ENCODE measurements around the gene PDE1A.

PDE1A gene

DNA sequence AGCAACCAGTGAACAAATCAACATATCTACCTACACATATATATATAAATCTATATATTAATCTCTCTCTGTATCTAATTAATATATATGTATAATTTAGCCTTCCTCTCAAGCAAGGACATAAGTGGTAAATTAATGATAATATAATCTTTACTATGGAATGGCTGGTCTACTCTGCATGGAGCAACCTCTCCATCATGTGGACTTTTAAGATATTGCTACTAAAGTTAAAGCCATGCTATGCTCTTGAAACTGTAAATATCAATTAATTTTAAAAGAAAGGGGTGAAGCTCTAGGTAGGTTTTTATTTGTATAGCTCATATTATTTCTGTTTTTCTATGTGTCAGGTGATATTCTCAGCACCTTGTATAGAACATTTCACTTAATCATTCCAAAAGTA lies 294.2 kb downstream of the PDE1A start:
- DNase-seq (ENCODE audit: low read depth in 2 of 2): no peak

DNA sequence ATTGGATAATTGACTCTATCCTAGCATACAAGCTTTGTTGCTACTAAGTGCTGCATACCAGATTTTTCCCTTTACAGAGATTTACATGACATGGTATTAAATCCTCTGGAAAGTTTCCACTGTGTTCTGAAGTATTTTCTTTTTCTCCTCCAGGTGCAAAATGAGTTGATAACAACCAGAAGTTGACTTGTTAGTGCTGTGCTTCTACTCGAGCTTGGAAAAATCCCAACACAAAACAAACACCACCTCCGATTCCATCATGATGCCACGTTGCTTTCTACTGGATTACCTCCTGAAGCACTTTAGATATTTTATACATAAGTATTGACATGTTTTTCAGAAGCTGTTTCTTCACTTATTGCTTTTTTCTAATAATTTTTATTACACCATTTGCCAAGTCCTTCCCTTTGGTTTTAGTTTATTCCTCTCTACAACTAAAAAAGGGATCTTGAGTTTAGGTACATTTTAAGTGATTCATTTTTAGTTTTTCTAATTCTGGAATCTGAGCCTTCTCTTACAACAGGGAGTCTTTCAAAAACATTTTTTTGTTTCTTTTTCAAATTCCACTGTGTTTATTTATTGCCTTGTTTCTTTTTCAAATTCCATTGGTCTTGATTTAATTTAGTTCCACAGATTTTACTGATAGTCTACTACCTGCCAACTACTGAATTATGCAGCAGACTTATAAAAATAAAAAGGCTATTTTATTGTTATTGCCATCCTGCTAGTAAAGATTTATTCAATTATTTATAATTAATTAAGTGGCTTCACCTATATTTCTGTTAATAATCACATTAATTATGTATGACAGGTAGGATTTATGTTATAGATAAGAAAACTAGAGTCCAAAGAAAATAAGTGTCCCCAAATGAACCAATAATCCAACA lies 297.8 kb downstream of the PDE1A start:
- no peak for DNase-seq (ENCODE audit: low read depth in 2 of 2)

DNA sequence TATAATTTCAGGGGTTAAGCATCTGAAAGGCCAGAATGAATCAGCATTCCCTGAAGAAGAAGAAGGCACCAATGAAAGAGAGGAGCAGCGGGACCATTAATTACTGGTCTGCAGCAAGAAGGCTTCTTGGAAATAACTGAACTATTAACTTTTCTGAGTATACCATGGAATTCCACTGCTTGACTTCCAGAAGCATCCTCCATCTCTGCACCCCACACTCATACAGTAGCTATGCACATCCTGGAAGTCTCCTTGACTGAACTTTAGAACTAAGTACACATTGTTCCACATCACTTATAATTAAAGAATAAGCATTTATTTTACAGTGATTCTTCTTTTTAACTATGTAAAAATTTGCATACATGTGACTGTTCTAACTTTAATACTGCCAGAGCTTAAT lies 309.6 kb downstream of the PDE1A start:
- no peak for DNase-seq (ENCODE audit: low read depth in 2 of 2)

DNA sequence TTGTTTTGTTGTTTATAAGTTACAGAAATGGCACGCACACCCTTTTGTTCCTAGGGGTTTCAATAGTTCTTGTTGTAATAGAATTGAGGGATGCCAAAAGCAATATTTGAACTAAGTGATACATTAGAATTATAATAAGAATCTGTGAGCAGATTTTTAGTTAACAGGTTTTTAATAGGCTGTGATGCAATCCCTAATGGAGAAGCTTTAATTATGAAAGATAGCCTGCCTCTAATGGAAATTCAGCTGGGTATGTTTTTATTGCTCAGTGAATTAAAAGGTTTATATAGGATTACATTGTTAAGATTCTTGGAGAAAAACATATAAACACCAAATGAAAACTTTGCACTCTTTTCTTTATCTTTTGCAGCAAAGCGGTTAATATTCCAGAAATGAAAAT lies 310.1 kb downstream of the PDE1A start:
- no peak for DNase-seq (ENCODE audit: low read depth in 2 of 2)

DNA sequence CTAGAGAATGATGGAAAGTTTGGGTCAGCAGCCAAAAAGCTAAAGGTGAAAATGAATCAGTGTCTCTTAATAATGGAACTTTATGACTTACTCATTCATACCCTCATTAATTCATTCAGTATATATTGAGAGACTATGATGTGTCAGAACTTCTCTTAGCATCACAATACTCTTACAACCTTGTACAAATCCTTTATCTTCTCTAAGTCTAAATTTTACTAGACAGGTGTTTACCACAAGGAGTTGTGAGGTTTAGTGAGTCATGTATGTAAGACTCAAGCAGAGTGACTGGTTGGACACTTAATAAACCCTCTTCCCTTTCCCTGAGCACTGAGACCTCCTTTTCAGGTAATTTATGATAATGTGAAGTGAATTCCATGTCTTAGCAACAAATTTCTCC lies 311.6 kb downstream of the PDE1A start:
- no peak for DNase-seq (ENCODE audit: low read depth in 2 of 2)

DNA sequence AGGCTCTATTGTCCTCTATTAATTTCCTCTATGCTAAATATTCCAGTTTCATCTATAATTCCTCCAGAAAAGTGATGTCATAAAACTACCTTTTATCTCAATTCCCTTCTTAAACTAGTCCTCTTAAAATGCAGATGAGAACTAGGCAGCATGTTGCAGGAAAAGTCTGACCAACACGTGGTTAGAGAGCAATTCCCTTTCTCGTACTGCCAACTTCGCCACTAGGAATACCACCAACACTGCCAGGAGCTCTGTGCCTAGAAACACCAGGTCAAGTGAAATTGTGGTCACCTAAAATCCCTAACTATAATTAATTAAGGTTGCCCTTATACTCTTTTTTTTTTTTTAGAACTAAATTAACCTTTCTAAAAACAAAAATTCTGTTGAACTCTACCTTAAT lies 313.5 kb downstream of the PDE1A start:
- no peak for DNase-seq (ENCODE audit: low read depth in 2 of 2)

DNA sequence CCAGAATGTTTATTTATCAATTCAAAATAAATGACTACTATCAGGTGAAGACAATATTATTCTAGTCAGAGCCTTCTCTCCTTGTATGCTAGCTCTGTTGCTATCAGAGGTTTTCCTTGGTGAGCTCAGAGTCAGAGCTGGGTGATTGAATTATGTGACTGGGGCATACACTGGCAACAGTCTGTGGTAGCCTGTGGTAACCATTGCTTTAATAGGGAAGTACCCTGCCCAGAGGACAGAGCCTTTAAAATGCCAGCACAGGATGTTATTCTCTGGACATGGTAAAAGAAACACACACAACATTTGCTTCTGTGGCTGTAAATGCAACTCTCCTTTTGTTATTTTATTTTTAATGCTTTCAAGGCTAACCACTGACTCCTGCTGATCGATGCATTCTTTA lies 316.5 kb downstream of the PDE1A start:
- DNase-seq (ENCODE audit: low read depth in 2 of 2): no peak

DNA sequence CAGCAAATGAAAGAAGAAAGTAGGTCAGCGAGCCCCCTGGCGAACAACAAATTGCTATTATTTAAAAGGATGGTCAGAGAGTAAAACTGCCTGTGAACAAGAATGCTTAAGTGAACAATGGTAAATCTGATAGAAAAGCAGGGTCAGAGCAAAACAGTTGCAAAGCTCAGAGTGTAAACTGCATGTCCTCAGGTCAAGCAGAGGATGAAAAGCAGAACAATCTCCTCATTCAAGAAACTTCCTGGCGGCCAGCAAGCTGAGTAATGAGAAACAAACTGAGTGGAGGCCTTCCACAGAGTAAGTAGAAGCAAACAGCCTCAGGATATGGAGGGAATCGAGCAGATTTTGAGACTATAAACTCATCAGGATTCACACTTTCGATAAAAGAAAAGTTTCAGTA lies 323.3 kb downstream of the PDE1A start:
- DNase-seq (ENCODE audit: low read depth in 2 of 2): no peak

DNA sequence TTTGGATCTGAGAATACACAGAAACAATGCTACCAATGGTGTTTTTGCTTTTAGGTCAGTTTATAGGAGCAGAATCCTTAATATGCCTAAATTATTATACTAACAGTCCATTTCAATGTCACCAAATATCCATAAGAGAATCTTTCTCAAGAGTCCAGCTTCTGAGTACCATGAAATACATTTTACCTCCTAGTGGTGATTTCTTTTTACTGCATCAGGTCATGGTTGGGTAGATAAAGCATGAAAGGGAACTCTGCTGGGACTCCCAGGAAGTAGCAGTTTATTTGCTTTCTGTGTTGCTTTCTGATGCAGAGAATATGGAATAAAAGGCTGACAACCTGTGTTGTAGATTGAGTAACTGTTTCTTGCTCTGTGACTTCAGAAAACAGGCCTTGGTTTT lies 325.6 kb downstream of the PDE1A start:
- no peak for DNase-seq (ENCODE audit: low read depth in 2 of 2)

DNA sequence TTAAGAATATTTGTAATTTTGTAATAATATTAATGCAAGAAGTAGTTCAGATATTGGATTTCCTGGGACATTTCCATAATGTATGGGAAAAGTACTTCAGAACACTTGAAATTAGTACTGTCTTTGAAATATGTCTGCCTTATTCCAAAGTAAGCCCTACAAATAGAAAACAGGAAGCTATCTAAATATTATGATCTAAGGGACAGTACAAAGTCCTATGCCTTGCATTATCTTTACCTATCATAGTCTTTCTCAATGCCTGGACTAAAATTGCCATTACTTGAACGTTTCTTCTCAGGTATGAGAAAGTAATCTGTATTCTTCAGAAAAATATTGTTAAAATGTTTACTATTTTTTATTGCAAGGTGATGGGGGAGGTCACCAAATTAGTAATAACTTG lies 328.2 kb downstream of the PDE1A start:
- no peak for DNase-seq (ENCODE audit: low read depth in 2 of 2)

DNA sequence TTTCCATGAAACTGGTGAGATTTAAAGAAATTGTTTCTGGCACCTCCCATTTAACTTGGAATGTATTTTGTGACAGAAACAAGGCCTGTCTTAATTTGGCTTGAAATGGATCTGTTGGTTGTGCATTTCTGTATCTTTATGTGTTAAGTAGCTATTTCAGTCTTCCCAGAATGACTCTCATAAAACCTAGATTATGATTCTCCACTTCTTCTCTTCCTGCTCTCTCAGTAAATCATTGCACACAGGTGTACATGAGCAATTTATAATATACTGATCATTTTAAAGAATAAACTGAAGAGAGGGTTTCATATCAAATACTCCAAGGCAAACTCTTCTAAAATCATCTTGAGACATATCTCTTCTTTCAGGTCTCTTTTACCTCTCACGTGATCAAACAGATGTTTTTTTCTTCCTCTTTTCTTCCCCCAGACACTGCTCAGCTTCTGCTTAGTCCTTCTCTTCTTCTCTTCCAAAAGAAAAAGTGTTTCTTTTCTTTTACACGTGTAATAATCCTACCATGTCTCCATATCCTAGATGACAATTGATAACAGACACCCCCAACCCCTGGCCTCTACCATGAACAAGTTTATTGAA lies 329.2 kb downstream of the PDE1A start:
- no peak for DNase-seq (ENCODE audit: low read depth in 2 of 2)

DNA sequence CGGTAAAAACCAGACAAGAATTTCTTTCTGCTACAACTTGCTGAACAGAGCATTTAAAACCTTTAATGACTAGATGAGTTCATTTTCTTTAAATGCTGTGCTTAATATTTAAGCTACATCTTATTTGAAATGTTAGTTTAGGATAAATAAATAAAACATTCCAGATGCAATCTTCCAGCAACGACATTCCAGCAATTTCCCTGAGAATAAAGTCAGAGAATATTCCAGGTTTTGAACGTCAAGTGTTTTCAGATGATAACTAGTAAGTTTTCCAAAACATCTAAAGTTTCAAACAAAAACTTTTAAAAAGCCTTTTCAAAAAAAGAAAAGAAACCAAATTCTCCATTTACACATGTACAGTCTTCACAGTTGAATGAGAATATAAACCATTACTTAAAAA lies 336.4 kb downstream of the PDE1A start:
- no peak for DNase-seq (ENCODE audit: low read depth in 2 of 2)
